Activated CD4-positive, alpha-beta T cell treated with anti-CD3 and anti-CD28 coated beads, Interleukin-2, amount 10 ng/mL, durations not matched to agents 24 days and 14 days (primary cell): ENCODE measurements around the gene PPEF2. TPM values are rescaled to one million over a fixed set of nuclear protein-coding genes. Genes with fewer than 3 reads are reported as not detected.
"Not testable (repeated sequence)": the region's sequence is repeated elsewhere in the genome, so short reads cannot be mapped to it uniquely, and the experiment has no call there.

ENCODE experiments used
- DNase-seq: peaks from one replicate; pipeline ENCODE4 v3.0.0; 2022
- H3K27ac Mint-ChIP-seq: one replicate; pipeline ENCODE4 v1.8.0; 2022; ENCODE audit warnings: mild to moderate bottlenecking, mixed read lengths
- H3K27me3 Mint-ChIP-seq: one replicate; pipeline ENCODE4 v1.8.0; 2022; ENCODE audit warnings: mixed read lengths
- H3K36me3 Mint-ChIP-seq: one replicate; pipeline ENCODE4 v1.8.0; 2022; ENCODE audit warnings: low read depth, mild to moderate bottlenecking, mixed read lengths
- H3K4me1 Mint-ChIP-seq: one replicate; pipeline ENCODE4 v1.8.0; 2021; ENCODE audit warnings: mixed read lengths
- H3K4me3 Mint-ChIP-seq: one replicate; pipeline ENCODE4 v1.8.0; 2022; ENCODE audit warnings: mild to moderate bottlenecking, moderate library complexity, mixed read lengths
- H3K9me3 Mint-ChIP-seq: one replicate; pipeline ENCODE4 v1.8.0; 2021; ENCODE audit warnings: mixed read lengths
- intact Hi-C: fragments of 100-400 bp; cut with micrococcal nuclease; formaldehyde crosslinking; loops from one replicate; pipeline ENCODE4 v1.15.1; 2023
- total RNA-seq: library from RNA; stranded (reverse); gene quantifications from 2 replicates; pipeline ENCODE4 v1.2.3, GENCODE V29; 2022

The PPEF2 gene
- total RNA-seq, 1 donor from 2014 or later, result 0.23 TPM

DNA sequence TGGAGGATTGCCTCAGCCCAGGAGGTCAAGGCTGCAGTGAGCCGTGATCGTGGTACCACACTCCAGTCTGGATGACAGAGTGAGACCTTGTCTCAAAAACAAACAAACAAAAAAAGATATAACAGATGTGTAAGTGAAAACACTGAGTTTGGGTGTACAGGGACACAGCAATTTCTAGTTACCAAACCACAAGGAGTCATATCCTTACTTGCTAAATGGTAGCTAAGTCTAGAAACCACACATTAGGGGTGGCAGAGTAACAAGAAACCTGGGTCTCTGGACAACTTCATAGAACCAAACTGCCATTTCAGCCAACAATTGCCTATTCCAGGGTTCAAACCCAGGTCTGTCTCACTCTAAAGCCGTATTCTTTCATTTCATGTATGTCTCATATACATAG lies 20.8 kb downstream of the PPEF2 start:
- no peak for DNase-seq
- intact Hi-C loops, result no loop called here
- Mint-ChIP-seq H3K9me3 (no peaks in the 10 kb centered on the region), H3K4me1 (no peaks in the 10 kb centered on the region), H3K27ac (no peak overlapping the region), H3K36me3 (no peaks in the 10 kb centered on the region), H3K27me3 (peaks cover 2% of the 10 kb centered on the region), H3K4me3 (no peak overlapping the region)

DNA sequence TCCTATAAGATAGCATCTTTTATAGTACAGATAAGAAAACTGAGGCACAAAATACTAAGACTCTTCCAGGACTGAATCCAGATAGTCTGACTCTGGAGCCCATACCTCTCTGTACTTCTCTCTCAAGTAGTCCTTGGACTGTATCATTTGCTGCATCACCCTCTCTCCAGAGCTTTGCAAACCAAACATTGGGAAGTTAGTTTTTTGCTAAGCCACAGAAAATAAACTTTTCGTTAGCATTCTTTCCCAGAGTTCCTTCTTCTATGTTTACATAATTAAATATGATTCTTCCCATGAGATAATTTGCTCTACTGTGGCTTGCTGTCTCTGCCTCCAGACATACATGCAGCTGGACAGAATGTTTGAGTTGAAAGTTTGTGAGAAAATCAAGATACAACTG lies 22.0 kb downstream of the PPEF2 start:
- Mint-ChIP-seq H3K36me3 (no peaks in the 10 kb centered on the region), H3K4me3 (no peak overlapping the region), H3K9me3 (no peaks in the 10 kb centered on the region), H3K4me1 (no peaks in the 10 kb centered on the region), H3K27me3 (peaks cover 2% of the 10 kb centered on the region), H3K27ac (no peak overlapping the region)
- intact Hi-C loops, result no loop called here
- DNase-seq, result no peak

DNA sequence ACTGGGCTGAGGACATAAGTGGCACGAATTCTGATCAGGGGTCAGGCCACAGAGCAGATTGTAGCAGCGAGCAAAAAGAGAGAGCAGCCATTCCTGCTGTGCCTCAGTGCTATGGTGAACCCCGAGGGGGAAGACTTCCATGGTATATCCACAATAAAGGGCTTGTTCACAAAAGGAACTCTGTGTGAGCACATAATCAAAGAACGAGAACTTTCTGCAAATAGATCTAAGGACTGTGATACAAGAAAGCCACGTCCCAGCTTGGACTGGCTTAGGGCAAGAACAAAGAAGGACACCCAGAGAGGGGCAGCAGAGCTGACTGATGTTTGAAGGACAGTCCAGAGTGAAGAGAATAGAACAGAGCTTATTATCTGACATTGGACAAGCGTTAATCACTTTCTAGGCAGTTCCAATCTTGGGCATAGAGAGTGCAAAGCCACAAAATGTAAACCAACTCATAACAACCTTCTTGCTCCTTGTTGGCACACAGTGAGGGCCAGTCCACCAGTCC lies 24.0 kb downstream of the PPEF2 start:
- H3K36me3 Mint-ChIP-seq, result no peaks in the 10 kb centered on the region
- peaks cover 2% of the 10 kb centered on the region for H3K27me3 Mint-ChIP-seq
- no peak overlapping the region for H3K4me3 Mint-ChIP-seq
- no peak for DNase-seq
- no peaks in the 10 kb centered on the region for H3K4me1 Mint-ChIP-seq
- intact Hi-C loops, result no loop called here
- no peaks in the 10 kb centered on the region for H3K9me3 Mint-ChIP-seq
- no peak overlapping the region for H3K27ac Mint-ChIP-seq

- H3K27ac Mint-ChIP-seq, result no peak overlapping the region
- intact Hi-C loops, result no loop called here
- no peak for DNase-seq
- no peak overlapping the region for H3K4me3 Mint-ChIP-seq
- no peaks in the 10 kb centered on the region for H3K36me3 Mint-ChIP-seq
- no peaks in the 10 kb centered on the region for H3K4me1 Mint-ChIP-seq
- no peaks in the 10 kb centered on the region for H3K9me3 Mint-ChIP-seq
- peaks cover 7% of the 10 kb centered on the region for H3K27me3 Mint-ChIP-seq
These were observed 26.0 kb downstream of the PPEF2 start for GRCh38 chr4:75876218-75876617.

- intact Hi-C loops, result no loop called here
- DNase-seq, result no peak
- no peaks in the 10 kb centered on the region for H3K9me3 Mint-ChIP-seq
- peaks cover 16% of the 10 kb centered on the region for H3K27me3 Mint-ChIP-seq
- no peaks in the 10 kb centered on the region for H3K36me3 Mint-ChIP-seq
- no peak overlapping the region for H3K4me3 Mint-ChIP-seq
- H3K4me1 Mint-ChIP-seq, result no peaks in the 10 kb centered on the region
- no peak overlapping the region for H3K27ac Mint-ChIP-seq
These were observed 33.2 kb downstream of the PPEF2 start for GRCh38 chr4:75869100-75869499.

DNA sequence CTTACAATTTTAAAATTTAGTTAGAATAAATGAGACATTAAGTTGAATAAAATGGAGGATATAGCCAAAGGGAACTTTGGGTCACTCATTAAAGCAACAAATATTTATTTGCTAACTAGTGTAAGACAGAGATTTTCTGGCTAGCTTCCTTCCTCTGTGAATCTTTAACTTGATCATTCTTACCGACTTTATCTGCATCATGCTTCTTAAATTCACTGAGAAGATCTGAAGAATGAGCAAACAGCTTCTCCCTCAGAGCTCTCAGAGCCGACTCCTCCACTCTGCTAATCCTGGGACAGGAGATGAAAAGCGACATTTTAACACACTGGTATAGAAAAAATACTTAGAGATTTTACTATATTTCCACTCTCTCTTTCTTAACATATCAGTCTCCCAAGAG lies 35.1 kb downstream of the PPEF2 start:
- no peak overlapping the region for H3K27ac Mint-ChIP-seq
- H3K4me3 Mint-ChIP-seq, result no peak overlapping the region
- H3K9me3 Mint-ChIP-seq, result no peaks in the 10 kb centered on the region
- H3K36me3 Mint-ChIP-seq, result no peaks in the 10 kb centered on the region
- peaks cover 16% of the 10 kb centered on the region for H3K27me3 Mint-ChIP-seq
- H3K4me1 Mint-ChIP-seq, result no peaks in the 10 kb centered on the region
- DNase-seq, result no peak
- intact Hi-C loops, result no loop called here

DNA sequence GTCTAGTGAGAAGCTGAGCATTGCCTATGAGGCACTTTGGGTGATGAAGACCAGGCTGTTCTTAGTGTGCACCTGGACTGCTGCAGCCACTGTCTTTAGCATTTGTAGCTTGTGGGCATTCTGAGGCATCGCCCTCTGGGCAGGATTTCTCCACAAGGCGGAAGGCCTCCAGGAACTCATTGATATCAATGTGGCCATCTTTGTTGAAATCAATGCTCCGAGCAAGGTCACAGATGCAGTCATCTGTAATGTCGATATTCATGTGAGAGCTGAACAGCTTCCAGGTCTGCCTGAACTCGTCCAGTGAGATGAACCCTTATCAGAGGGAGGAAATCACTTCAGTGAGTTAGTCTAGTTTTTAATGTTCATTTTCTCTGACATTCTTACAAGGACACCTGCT lies 41.6 kb downstream of the PPEF2 start:
- H3K9me3 Mint-ChIP-seq, result no peaks in the 10 kb centered on the region
- intact Hi-C loops, result no loop called here
- no peak overlapping the region for H3K27ac Mint-ChIP-seq
- DNase-seq, result no peak
- no peaks in the 10 kb centered on the region for H3K4me1 Mint-ChIP-seq
- H3K27me3 Mint-ChIP-seq, result peaks cover 5% of the 10 kb centered on the region
- no peak overlapping the region for H3K4me3 Mint-ChIP-seq
- H3K36me3 Mint-ChIP-seq, result no peaks in the 10 kb centered on the region

GRCh38 chr4:75858721-75859120 lies 43.5 kb downstream of the PPEF2 start:
- no peak for DNase-seq
- Mint-ChIP-seq H3K36me3 (no peaks in the 10 kb centered on the region), H3K27me3 (peaks cover 4% of the 10 kb centered on the region), H3K4me1 (no peaks in the 10 kb centered on the region), H3K27ac (no peak overlapping the region), H3K9me3 (no peaks in the 10 kb centered on the region), H3K4me3 (no peak overlapping the region)
- intact Hi-C loops, result no loop called here

- H3K4me1 Mint-ChIP-seq, result peaks cover 11% of the 10 kb centered on the region
- intact Hi-C loops, result loop anchor here (2.0 kb wide), 1 partner anchor 125 kb away; the partner anchor contains the start of gene USO1
- no peaks in the 10 kb centered on the region for H3K9me3 Mint-ChIP-seq
- peaks cover 9% of the 10 kb centered on the region for H3K27me3 Mint-ChIP-seq
- no peak overlapping the region for H3K27ac Mint-ChIP-seq
- DNase-seq, result no peak
- no peak overlapping the region for H3K4me3 Mint-ChIP-seq
- no peaks in the 10 kb centered on the region for H3K36me3 Mint-ChIP-seq
These were observed 52.8 kb downstream of the PPEF2 start for GRCh38 chr4:75849461-75849860.

DNA sequence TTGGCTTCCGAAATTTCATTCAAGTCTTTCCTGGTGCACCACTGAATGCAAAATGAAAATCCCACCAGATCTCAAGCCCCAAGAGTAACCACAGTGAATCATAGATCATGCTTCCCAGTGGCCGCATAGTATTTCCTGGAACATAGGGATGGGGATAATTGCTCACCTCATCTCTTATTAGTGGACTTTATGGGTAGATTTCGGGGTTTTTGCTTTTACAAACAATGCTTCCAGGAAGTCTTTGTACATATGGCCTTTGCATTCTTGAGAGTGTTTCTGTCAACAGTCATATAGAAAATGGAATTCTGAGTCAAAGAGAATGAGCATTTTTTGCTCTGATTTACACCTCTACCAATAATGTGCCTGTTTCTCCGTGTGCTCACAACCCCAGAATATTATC lies 53.4 kb downstream of the PPEF2 start:
- no peaks in the 10 kb centered on the region for H3K9me3 Mint-ChIP-seq
- intact Hi-C loops, result loop anchor here (2.0 kb wide), 1 partner anchor 124 kb away; the partner anchor contains the start of gene USO1
- H3K36me3 Mint-ChIP-seq, result no peaks in the 10 kb centered on the region
- DNase-seq, result no peak
- H3K27me3 Mint-ChIP-seq, result peaks cover 6% of the 10 kb centered on the region
- H3K27ac Mint-ChIP-seq, result no peak overlapping the region
- H3K4me3 Mint-ChIP-seq, result no peak overlapping the region
- H3K4me1 Mint-ChIP-seq, result peaks cover 13% of the 10 kb centered on the region

GRCh38 chr4:75848171-75848760 lies 54.0 kb downstream of the PPEF2 start:
- H3K27ac Mint-ChIP-seq, H3K36me3 Mint-ChIP-seq, H3K4me3 Mint-ChIP-seq, H3K9me3 Mint-ChIP-seq, H3K27me3 Mint-ChIP-seq: not testable (repeated sequence)
- peak; percentile 80 for DNase-seq
- peaks cover 13% of the 10 kb centered on the region for H3K4me1 Mint-ChIP-seq
- intact Hi-C loops, result loop anchor here (2.0 kb wide), 1 partner anchor 123 kb away; the partner anchor contains the start of gene USO1

GRCh38 chr4:75845992-75846391 lies 56.3 kb downstream of the PPEF2 start:
- peaks cover 3% of the 10 kb centered on the region for H3K27me3 Mint-ChIP-seq
- H3K36me3 Mint-ChIP-seq, result no peaks in the 10 kb centered on the region
- H3K27ac Mint-ChIP-seq, result no peak overlapping the region
- no peaks in the 10 kb centered on the region for H3K9me3 Mint-ChIP-seq
- intact Hi-C loops, result no loop called here
- H3K4me1 Mint-ChIP-seq, result peaks cover 13% of the 10 kb centered on the region
- no peak for DNase-seq
- H3K4me3 Mint-ChIP-seq, result no peak overlapping the region

- H3K27ac Mint-ChIP-seq, result no peak overlapping the region
- H3K4me3 Mint-ChIP-seq, result no peak overlapping the region
- DNase-seq, result no peak
- H3K9me3 Mint-ChIP-seq, result no peaks in the 10 kb centered on the region
- intact Hi-C loops, result no loop called here
- no peaks in the 10 kb centered on the region for H3K27me3 Mint-ChIP-seq
- H3K36me3 Mint-ChIP-seq, result no peaks in the 10 kb centered on the region
- peaks cover 10% of the 10 kb centered on the region for H3K4me1 Mint-ChIP-seq
These were observed 58.0 kb downstream of the PPEF2 start for GRCh38 chr4:75844151-75844662.

DNA sequence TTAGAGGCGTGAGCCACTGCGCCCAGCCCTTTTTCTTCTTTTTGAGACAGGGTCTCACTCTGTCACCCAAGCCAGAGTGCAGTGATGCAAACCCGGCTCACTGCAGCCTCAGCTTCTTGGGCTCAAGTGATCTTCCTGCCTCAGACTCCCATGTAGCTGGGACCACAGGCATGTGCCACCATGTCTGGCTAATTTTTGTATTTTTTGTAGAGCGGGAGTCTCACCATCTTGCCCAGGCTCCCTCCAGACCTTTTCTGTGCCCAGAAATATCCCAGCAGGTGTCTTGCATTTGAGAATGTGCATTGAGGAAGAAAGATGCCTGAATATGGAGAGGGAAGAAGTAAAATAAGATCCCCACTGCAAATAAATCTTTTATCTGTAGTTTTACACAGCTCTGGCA lies 58.7 kb downstream of the PPEF2 start:
- Mint-ChIP-seq H3K27me3 (no peaks in the 10 kb centered on the region), H3K4me3 (no peak overlapping the region), H3K36me3 (no peaks in the 10 kb centered on the region), H3K4me1 (peaks cover 6% of the 10 kb centered on the region), H3K27ac (no peak overlapping the region), H3K9me3 (no peaks in the 10 kb centered on the region)
- intact Hi-C loops, result no loop called here
- DNase-seq, result no peak
